A549 (cell line): ENCODE measurements around the gene NFE2L3.
"Not testable (repeated sequence)": the region's sequence is repeated elsewhere in the genome, so short reads cannot be mapped to it uniquely, and the experiment has no call there.

Experiments used
- CEBPB ChIP-seq, 2 experiments: fragments of >200 bp in 1 of 2; sonication (Bioruptor Twin) in 1 of 2; formaldehyde crosslinking in 1 of 2; IDR thresholded peaks; 2 replicates each; pipeline ENCODE4 v1.6.1; 2012 to 2016
- CTCF ChIP-seq: fragments of >200 bp; sonication (Bioruptor Twin); formaldehyde crosslinking; IDR thresholded peaks from 3 replicates; pipeline ENCODE4 v1.5.1; 2016
- EP300 ChIP-seq, 2 experiments: fragments of >200 bp; sonication (Bioruptor Twin); formaldehyde crosslinking; IDR thresholded peaks; 2 replicates in 1 of 2; 3 replicates in 1 of 2; pipeline ENCODE4 v1.6.1; 2016 to 2017
- FOSL2 ChIP-seq, 2 experiments: fragments of 450-650 bp in 1 of 2; fragments of >200 bp in 1 of 2; sonication (Bioruptor Twin) in 1 of 2; formaldehyde crosslinking; IDR thresholded peaks; 2 replicates each; pipeline versions ENCODE4 v1.5.0 to v1.6.1; 2016 to 2020; ENCODE audit warnings: mild to moderate bottlenecking in 1 of 2, moderate library complexity in 1 of 2
- HES2 ChIP-seq: fragments of >200 bp; sonication (Bioruptor Twin); formaldehyde crosslinking; IDR thresholded peaks from 2 replicates; pipeline ENCODE4 v1.6.1; 2016
- HEYL ChIP-seq: fragments of 250-450 bp; sonication (Bioruptor Pico); IDR thresholded peaks from 2 replicates; pipeline ENCODE4 v1.8.0; 2021; ENCODE audit warnings: mild to moderate bottlenecking, moderate library complexity
- MYC ChIP-seq: IDR thresholded peaks from 2 replicates; pipeline ENCODE4 v1.6.1; 2012; ENCODE audit warnings: mild to moderate bottlenecking, inconsistent platforms, low read length, improper control_type of control experiment, borderline replicate concordance
- POLR2A ChIP-seq: IDR thresholded peaks from 2 replicates; pipeline ENCODE4 v1.6.1; 2012; ENCODE audit warnings: mild to moderate bottlenecking, low read length
- POLR2AphosphoS2 ChIP-seq: conservative IDR thresholded peaks from 2 replicates; pipeline ENCODE4 v1.6.1; 2012; ENCODE audit warnings: low read length, improper control_type of control experiment, inconsistent platforms

- not testable (repeated sequence) for TF ChIP-seq CEBPB (IDR thresholded peaks at IDR 0.05); EP300 (IDR thresholded peaks at IDR 0.05); HES2; CTCF; POLR2A; POLR2AphosphoS2; MYC; FOSL2 (IDR thresholded peaks at IDR 0.05); FOSL2 (CRISPR knock-in tag; IDR thresholded peaks at IDR 0.05); HEYL (CRISPR knock-in tag)
Measured at GRCh38 chr7:26163804-26164203, 11.8 kb downstream of the NFE2L3 start.
